SK-N-SH (cell line): ENCODE results near the gene CHST1. TPM values are rescaled to one million over a fixed set of nuclear protein-coding genes. Genes with fewer than 3 reads are reported as not detected.

Experiments
- CTCF ChIA-PET: fragments of 300-600, 350-600 bp; formaldehyde crosslinking; extraction: SDS; loops from one replicate; lab custom pipeline; 2021; lab: Yijun Ruan, JAX
- POLR2A ChIA-PET: fragments of 350-600 bp; sonication (Branson Sonifier 250); formaldehyde crosslinking; extraction: SDS; loops from one replicate; lab custom pipeline; 2020; ENCODE audit warnings: antibody characterized with exemption, inconsistent platforms; lab: Yijun Ruan, JAX
- DNase-seq: peaks from one replicate; pipeline ENCODE4 v3.0.0; 2012
- H2AFZ ChIP-seq: fragments of 200-600 bp; sonication (generic); 2 replicates; pipeline ENCODE4 v1.8.1; 2016; ENCODE audit warnings: antibody characterized with exemption, mild to moderate bottlenecking, low read depth
- H3F3A ChIP-seq: fragments of 200-600 bp; sonication (generic); replicated peaks from 2 replicates; pipeline ENCODE3; 2016; ENCODE audit warnings: antibody characterized with exemption, mild to moderate bottlenecking; ENCODE audit not compliant: insufficient read depth
- H3K27ac ChIP-seq, 2 experiments: fragments of 200-500 bp in 1 of 2; fragments of 200-600 bp in 1 of 2; sonication (Bioruptor generic) in 1 of 2; sonication (generic), shearing (Covaris generic) in 1 of 2; 2 replicates each; pipeline versions ENCODE4 v1.5.1 to v1.6.1; 2014 to 2016; ENCODE audit warnings: low read depth in 2 of 2, inconsistent platforms in 1 of 2, low read length in 1 of 2, mild to moderate bottlenecking in 1 of 2, mixed read lengths in 1 of 2
- H3K27me3 ChIP-seq: fragments of 200-600 bp; sonication (generic), shearing (Covaris generic); 2 replicates; pipeline ENCODE4 v1.6.1; 2016; ENCODE audit warnings: mixed run types; ENCODE audit not compliant: insufficient read depth
- H3K36me3 ChIP-seq, 2 experiments: fragments of 200-500 bp in 1 of 2; fragments of 200-600 bp in 1 of 2; sonication (Bioruptor generic) in 1 of 2; sonication (generic) in 1 of 2; replicated peaks in 1 of 2; 2 replicates each; pipeline versions ENCODE3 to v1.5.1; 2014 to 2016; ENCODE audit warnings: low read length in 1 of 2, mild to moderate bottlenecking in 1 of 2; ENCODE audit not compliant: insufficient read depth in 2 of 2, control insufficient read depth in 1 of 2
- H3K4me1 ChIP-seq, 2 experiments: fragments of 200-500 bp in 1 of 2; fragments of 200-600 bp in 1 of 2; sonication (Bioruptor generic) in 1 of 2; sonication (generic), shearing (Covaris generic) in 1 of 2; 2 replicates each; pipeline versions ENCODE4 v1.5.1 to v1.6.1; 2014 to 2016; ENCODE audit warnings: low read depth in 1 of 2, low read length in 1 of 2, mixed run types in 1 of 2; ENCODE audit not compliant: insufficient read depth in 2 of 2, control insufficient read depth in 1 of 2
- H3K4me2 ChIP-seq: fragments of 200-600 bp; sonication (generic), shearing (Covaris generic); 2 replicates; pipeline ENCODE4 v1.6.1; 2017; ENCODE audit warnings: mixed run types
- H3K4me3 ChIP-seq, 2 experiments: fragments of 200-500 bp in 1 of 2; fragments of 200-600 bp in 1 of 2; sonication (Bioruptor generic) in 1 of 2; sonication (generic), shearing (Covaris generic) in 1 of 2; 2 replicates each; pipeline versions ENCODE4 v1.5.1 to v1.8.1; 2014 to 2016; ENCODE audit warnings: low read depth in 2 of 2, inconsistent platforms in 1 of 2, low read length in 1 of 2, mild to moderate bottlenecking in 1 of 2, mixed read lengths in 1 of 2, moderate library complexity in 1 of 2
- H3K79me2 ChIP-seq: fragments of 200-600 bp; sonication (generic); 2 replicates; pipeline ENCODE4 v1.8.1; 2017; ENCODE audit warnings: mild to moderate bottlenecking; ENCODE audit not compliant: insufficient read depth
- H3K9ac ChIP-seq: fragments of 200-600 bp; sonication (generic); 2 replicates; pipeline ENCODE4 v1.6.1; 2017; ENCODE audit warnings: mixed run types
- H3K9me2 ChIP-seq: fragments of 200-600 bp; sonication (generic); 2 replicates; pipeline ENCODE4 v1.6.1; 2017; ENCODE audit warnings: mixed run types
- H3K9me3 ChIP-seq: fragments of 200-600 bp; sonication (generic); 2 replicates; pipeline ENCODE4 v1.6.1; 2017; ENCODE audit warnings: mixed run types, mild to moderate bottlenecking, moderate library complexity
- H4K20me1 ChIP-seq: fragments of 200-600 bp; sonication (generic); 2 replicates; pipeline ENCODE4 v1.6.1; 2017; ENCODE audit warnings: mild to moderate bottlenecking, mixed run types; ENCODE audit not compliant: insufficient read depth
- CTCF ChIP-seq: fragments of 200-600 bp; sonication (generic); IDR thresholded peaks from 2 replicates; pipeline ENCODE4 v1.6.1; 2017; ENCODE audit warnings: antibody characterized with exemption, mild to moderate bottlenecking, moderate library complexity
- EP300 ChIP-seq, 2 experiments: IDR thresholded peaks; 2 replicates each; pipeline versions ENCODE4 v1.4.0 to v1.6.1; 2012; ENCODE audit warnings: borderline replicate concordance in 1 of 2, low read depth in 1 of 2, low read length in 1 of 2
- FOSL2 ChIP-seq: IDR thresholded peaks from 2 replicates; pipeline ENCODE4 v1.4.0; 2012; ENCODE audit warnings: low read depth, mild to moderate bottlenecking, moderate library complexity, borderline replicate concordance
- FOXJ3 ChIP-seq: sonication (generic); formaldehyde crosslinking; IDR thresholded peaks from 2 replicates; pipeline ENCODE4 v1.5.1; 2020; ENCODE audit warnings: mild to moderate bottlenecking, missing genetic modification reagents
- IRF3 ChIP-seq: fragments of 150-350 bp; IDR thresholded peaks from 2 replicates; pipeline ENCODE4 v1.6.1; 2016; ENCODE audit warnings: mild to moderate bottlenecking, low read depth, low read length
- JUND ChIP-seq: IDR thresholded peaks from 2 replicates; pipeline ENCODE4 v1.4.0; 2012
- MAX ChIP-seq: IDR thresholded peaks from 2 replicates; pipeline ENCODE4 v1.4.0; 2012; ENCODE audit warnings: low read depth
- MXI1 ChIP-seq: IDR thresholded peaks from 2 replicates; pipeline ENCODE4 v1.6.1; 2012; ENCODE audit warnings: mild to moderate bottlenecking, low read depth, low read length, improper control_type of control experiment
- NFIC ChIP-seq: IDR thresholded peaks from 2 replicates; pipeline ENCODE4 v1.4.0; 2012; ENCODE audit warnings: borderline replicate concordance
- PBX3 ChIP-seq: IDR thresholded peaks from 2 replicates; pipeline ENCODE4; 2012
- RAD21 ChIP-seq: IDR thresholded peaks from 2 replicates; pipeline ENCODE4 v1.6.1; 2012; ENCODE audit warnings: mild to moderate bottlenecking, low read length
- SMC3 ChIP-seq: IDR thresholded peaks from 2 replicates; pipeline ENCODE4 v1.6.1; 2012; ENCODE audit warnings: low read depth, low read length, improper control_type of control experiment
- USF1 ChIP-seq: IDR thresholded peaks from 2 replicates; pipeline ENCODE4 v1.4.0; 2012; ENCODE audit warnings: low read depth, borderline replicate concordance
- USF2 ChIP-seq: fragments of 150-350 bp; IDR thresholded peaks from 2 replicates; pipeline ENCODE4 v1.6.1; 2017; ENCODE audit warnings: antibody characterized with exemption, low read length, low read depth, borderline replicate concordance
- WGBS: methylation state at CpG from one replicate; pipeline ENCODE4 v1.1.6; 2017; ENCODE audit warnings: low lambda C conversion rate; 5-methylcytosine and 5-hydroxymethylcytosine counted together
- polyA plus RNA-seq, 3 experiments: library from polyadenylated mRNA; depleted of rRNA; stranded (reverse); fragments of >200 nt; gene quantifications; 2 replicates each; pipeline ENCODE4 v1.2.3, GENCODE V29; 2012

CHST1 gene
- polyA plus RNA-seq, 1 of the 3 experiments (the other 2 are of a cell fraction): 4.9 TPM

- H3K9me2 ChIP-seq: no peaks in the 10 kb centered on the region
- WGBS: 37% methylated on average over 8 of the region's 8 CpGs
- H4K20me1 ChIP-seq: no peaks in the 10 kb centered on the region
- H3K79me2 ChIP-seq: no peaks in the 10 kb centered on the region
- no peak for DNase-seq
- H2AFZ ChIP-seq: no peak overlapping the region
- no peak for TF ChIP-seq JUND
- TF ChIP-seq USF2: no peak
- TF ChIP-seq SMC3: no peak
- no peak for TF ChIP-seq EP300 (IDR thresholded peaks at IDR 0.05; ENCODE audit: borderline replicate concordance in 1 of 2, low read depth in 1 of 2, low read length in 1 of 2)
- no peak for TF ChIP-seq MAX
- TF ChIP-seq CTCF: no peak
- no peak for TF ChIP-seq RAD21
- TF ChIP-seq NFIC: no peak
- TF ChIP-seq IRF3: no peak
- TF ChIP-seq USF1: no peak
- no peak for TF ChIP-seq FOXJ3 (CRISPR knock-in tag)
- no peak for TF ChIP-seq PBX3
- no peak for TF ChIP-seq MXI1
- no peak for TF ChIP-seq FOSL2
- H3K4me3 ChIP-seq: no peak overlapping the region
- H3K9ac ChIP-seq: no peak overlapping the region
- H3K36me3 ChIP-seq: no peaks in the 10 kb centered on the region
- H3K4me1 ChIP-seq: no peaks in the 10 kb centered on the region
- H3K9me3 ChIP-seq: no peaks in the 10 kb centered on the region
- H3K4me2 ChIP-seq: no peak overlapping the region
- H3K27me3 ChIP-seq: peaks cover 23% of the 10 kb centered on the region; the same call in 1 of the 2 replicates
- CTCF ChIA-PET: interaction anchor here (0.7 to 2.2 kb wide), 3 partner anchors 44 to 359 kb away, joined by 3 to 6 read pairs (median 4); no protein-coding TSS in a partner anchor
- H3F3A ChIP-seq: no peaks in the 10 kb centered on the region
- POLR2A ChIA-PET: no interaction called here
- no peak overlapping the region for H3K27ac ChIP-seq
Observed at GRCh38 chr11:45698777-45699497, 33.5 kb upstream of the CHST1 start.
